K562 (cell line): ENCODE results near the gene ANKRD34A. TPM values are rescaled to one million over a fixed set of nuclear protein-coding genes. Genes with fewer than 3 reads are reported as not detected.

Experiments used
- EGR1 ChIP-seq: fragments of 450-650 bp; conservative IDR thresholded peaks from 2 replicates; pipeline ENCODE4 v1.6.1; 2017; ENCODE audit warnings: mild to moderate bottlenecking
- ELF2 ChIP-seq: fragments of 250-450 bp; sonication (Bioruptor Pico); IDR thresholded peaks from 2 replicates; pipeline ENCODE4 v1.5.0; 2021; ENCODE audit warnings: mild to moderate bottlenecking
- GTF2F1 ChIP-seq: IDR thresholded peaks from 2 replicates; pipeline ENCODE4 v1.6.1; 2011; ENCODE audit warnings: low read depth, low read length, improper control_type of control experiment
- HDAC1 ChIP-seq, 2 experiments: fragments of 450-650 bp; IDR thresholded peaks; 2 replicates each; pipeline ENCODE4 v1.6.1; 2016 to 2017; ENCODE audit warnings: inconsistent platforms in 1 of 2, mild to moderate bottlenecking in 1 of 2, moderate library complexity in 1 of 2
- ILF3 ChIP-seq: fragments of 450-650 bp; IDR thresholded peaks from 2 replicates; pipeline ENCODE4 v1.6.1; 2018; ENCODE audit warnings: antibody characterized with exemption, mild to moderate bottlenecking, moderate library complexity, borderline replicate concordance
- KLF10 ChIP-seq: fragments of 250-450 bp; sonication (Bioruptor Pico); IDR thresholded peaks from 2 replicates; pipeline ENCODE4 v1.6.1; 2021; ENCODE audit warnings: matching md5 sums
- MAFG ChIP-seq: fragments of 450-650 bp; conservative IDR thresholded peaks from 2 replicates; pipeline ENCODE4 v1.6.1; 2016; ENCODE audit warnings: missing genetic modification characterization, missing compliant biosample characterization
- NCOA4 ChIP-seq: fragments of 450-650 bp; IDR thresholded peaks from 2 replicates; pipeline ENCODE4 v1.6.1; 2018; ENCODE audit warnings: mild to moderate bottlenecking; ENCODE audit not compliant: partially characterized antibody
- POLR2A ChIP-seq: fragments of 450-650 bp; conservative IDR thresholded peaks from 2 replicates; pipeline ENCODE4 v1.6.1; 2016
- TCF7L2 ChIP-seq: fragments of 150-350 bp; IDR thresholded peaks from 2 replicates; pipeline ENCODE4 v1.6.1; 2016; ENCODE audit warnings: low read depth, mild to moderate bottlenecking, low read length, moderate library complexity
- TOE1 ChIP-seq, 2 experiments: fragments of 450-650 bp in 1 of 2; sonication (generic) in 1 of 2; formaldehyde crosslinking in 1 of 2; IDR thresholded peaks; 2 replicates each; pipeline versions ENCODE4 v1.7.1 to v1.8.0; 2016 to 2022; ENCODE audit warnings: borderline replicate concordance in 2 of 2, mild to moderate bottlenecking in 2 of 2, antibody characterized with exemption in 1 of 2, inconsistent platforms in 1 of 2, low read depth in 1 of 2, missing genetic modification reagents in 1 of 2, moderate library complexity in 1 of 2
- XRCC4 ChIP-seq: IDR thresholded peaks from one replicate; pipeline ENCODE4 v1.6.1; 2011; ENCODE audit not compliant: insufficient read depth, insufficient read length; ENCODE audit errors: extremely low read depth
- ZBTB1 ChIP-seq: sonication (generic); formaldehyde crosslinking; IDR thresholded peaks from 2 replicates; pipeline ENCODE4 v1.8.1; 2023; ENCODE audit warnings: missing genetic modification reagents, low read depth, mild to moderate bottlenecking, borderline replicate concordance
- ZFP36 ChIP-seq: fragments of 150-350 bp; IDR thresholded peaks from 2 replicates; pipeline ENCODE4 v1.6.1; 2018; ENCODE audit warnings: low read length, low read depth; ENCODE audit not compliant: partially characterized antibody
- ZNF146 ChIP-seq: IDR thresholded peaks from one replicate; pipeline ENCODE4 v1.6.1; 2018; ENCODE audit warnings: missing compliant biosample characterization; ENCODE audit not compliant: unreplicated experiment
- ZNF174 ChIP-seq: fragments of 250-450 bp; sonication (Bioruptor Pico); IDR thresholded peaks from 2 replicates; pipeline ENCODE4 v1.4.0; 2020; ENCODE audit warnings: mild to moderate bottlenecking
- polyA plus RNA-seq, 8 experiments: library from polyadenylated mRNA; depleted of rRNA in 4 of 8; stranded (reverse) in 5 of 8; unstranded in 3 of 8; fragments of >200 nt; fragmentation: Nextera tagmentation in 2 of 8; fragmentation: Illumina TruSeq in 1 of 8; extraction: Ambion mirVana in 2 of 8; extraction: Trizol in 1 of 8; gene quantifications; 2 replicates each; pipeline versions ENCODE4 v1.2.1 to v1.2.3, GENCODE V29; 2011 to 2014; ENCODE audit warnings: inconsistent platforms in 1 of 8, missing spikeins in 1 of 8
- total RNA-seq, 7 experiments: library from RNA; depleted of rRNA in 6 of 7; stranded (reverse); fragments of >200 nt in 6 of 7; fragmentation: Illumina TruSeq in 2 of 7; extraction: Trizol in 2 of 7; gene quantifications; 2 replicates each; pipeline versions ENCODE4 v1.2.1 to v1.2.3, GENCODE V29; 2011 to 2021; ENCODE audit warnings: low replicate concordance in 1 of 7
- TF ChIP-seq, protein P1 (sequence below): fragments of 250-450 bp; sonication (Bioruptor Pico); IDR thresholded peaks from 2 replicates; pipeline ENCODE4 v1.9.0; 2021; ENCODE audit warnings: mild to moderate bottlenecking, inconsistent platforms
- TF ChIP-seq, protein P2 (sequence below): fragments of 450-650 bp; formaldehyde crosslinking; IDR thresholded peaks from 2 replicates; pipeline ENCODE4 v1.4.0; 2020; ENCODE audit warnings: mild to moderate bottlenecking, moderate library complexity
- TF ChIP-seq, protein P3 (sequence below): sonication (generic); formaldehyde crosslinking; IDR thresholded peaks from 2 replicates; pipeline ENCODE4 v1.8.0; 2022; ENCODE audit warnings: mild to moderate bottlenecking, missing genetic modification reagents
- TF ChIP-seq, protein P4 (sequence below): fragments of 450-650 bp; conservative IDR thresholded peaks from 2 replicates; pipeline ENCODE4 v1.6.1; 2016; ENCODE audit warnings: missing genetic modification characterization, low read depth, mild to moderate bottlenecking, control low read depth, missing compliant biosample characterization

Gene ANKRD34A
- total and polyA plus RNA-seq, 9 of the 15 experiments (the other 6 are each of a cell fraction or from before 2014, with no cell fraction given), result 0.06 to 1.6 (median 0.43) TPM

DNA sequence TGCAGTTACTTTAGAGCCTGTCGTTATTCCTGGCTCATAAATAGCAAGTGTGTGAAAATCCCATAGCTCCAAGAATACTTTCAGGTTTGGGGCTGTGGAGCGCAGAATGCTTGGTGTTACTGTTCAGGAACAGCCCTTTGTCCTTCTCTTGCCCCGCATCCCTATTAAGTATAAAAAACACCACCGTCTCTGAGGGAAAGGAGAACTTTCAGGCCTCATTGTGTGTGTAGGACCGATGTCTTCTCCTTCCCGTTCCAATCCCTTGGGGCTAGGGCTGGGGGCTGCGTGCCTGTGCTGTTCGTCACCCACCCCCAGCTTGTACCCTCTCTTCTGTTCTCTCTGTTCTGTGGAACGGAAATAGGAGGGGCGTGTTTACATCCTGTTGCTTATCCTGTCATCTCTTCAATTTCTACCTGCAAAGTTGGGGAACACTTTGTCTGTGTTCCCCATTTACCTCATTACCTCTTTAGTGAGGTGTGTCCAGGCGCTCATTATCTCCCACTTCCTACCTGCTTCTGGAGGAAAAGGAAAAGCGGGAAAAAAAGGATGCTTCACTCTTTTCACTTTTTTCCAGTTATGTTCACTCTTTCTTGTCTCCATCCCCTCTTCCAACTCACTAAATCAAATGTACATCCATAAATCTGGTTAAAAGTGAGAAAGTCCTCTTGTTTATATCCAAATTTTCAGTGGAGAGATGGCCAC lies 32.8 kb upstream of the ANKRD34A start (continued):
- TF ChIP-seq, protein P1, sequence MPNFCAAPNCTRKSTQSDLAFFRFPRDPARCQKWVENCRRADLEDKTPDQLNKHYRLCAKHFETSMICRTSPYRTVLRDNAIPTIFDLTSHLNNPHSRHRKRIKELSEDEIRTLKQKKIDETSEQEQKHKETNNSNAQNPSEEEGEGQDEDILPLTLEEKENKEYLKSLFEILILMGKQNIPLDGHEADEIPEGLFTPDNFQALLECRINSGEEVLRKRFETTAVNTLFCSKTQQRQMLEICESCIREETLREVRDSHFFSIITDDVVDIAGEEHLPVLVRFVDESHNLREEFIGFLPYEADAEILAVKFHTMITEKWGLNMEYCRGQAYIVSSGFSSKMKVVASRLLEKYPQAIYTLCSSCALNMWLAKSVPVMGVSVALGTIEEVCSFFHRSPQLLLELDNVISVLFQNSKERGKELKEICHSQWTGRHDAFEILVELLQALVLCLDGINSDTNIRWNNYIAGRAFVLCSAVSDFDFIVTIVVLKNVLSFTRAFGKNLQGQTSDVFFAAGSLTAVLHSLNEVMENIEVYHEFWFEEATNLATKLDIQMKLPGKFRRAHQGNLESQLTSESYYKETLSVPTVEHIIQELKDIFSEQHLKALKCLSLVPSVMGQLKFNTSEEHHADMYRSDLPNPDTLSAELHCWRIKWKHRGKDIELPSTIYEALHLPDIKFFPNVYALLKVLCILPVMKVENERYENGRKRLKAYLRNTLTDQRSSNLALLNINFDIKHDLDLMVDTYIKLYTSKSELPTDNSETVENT, result no peak
- TF ChIP-seq TOE1 (IDR thresholded peaks at IDR 0.05; ENCODE audit: borderline replicate concordance), result no peak; the same call in 1 of the 2 replicates
- TF ChIP-seq TOE1 (CRISPR knock-in tag; IDR thresholded peaks at IDR 0.05; ENCODE audit: borderline replicate concordance, low read depth), result no peak
- TF ChIP-seq MAFG (tag), result no peak
- TF ChIP-seq ZFP36, result peak; percentile 17
- TF ChIP-seq HDAC1 (IDR thresholded peaks at IDR 0.05), result peak in 1 of 2 experiments; percentile 48; a peak in 1 of 4 replicates
- TF ChIP-seq EGR1, result 0 out of 2 replicates have a peak, but pooled peaks have one; percentile 31
- TF ChIP-seq ZNF174 (CRISPR knock-in tag), result no peak
- no peak for TF ChIP-seq ZBTB1 (CRISPR knock-in tag)
- TF ChIP-seq POLR2A, result no peak; the same call in 1 of the 2 replicates
- no peak for TF ChIP-seq ZNF146 (CRISPR knock-in tag)
- TF ChIP-seq, protein P2, sequence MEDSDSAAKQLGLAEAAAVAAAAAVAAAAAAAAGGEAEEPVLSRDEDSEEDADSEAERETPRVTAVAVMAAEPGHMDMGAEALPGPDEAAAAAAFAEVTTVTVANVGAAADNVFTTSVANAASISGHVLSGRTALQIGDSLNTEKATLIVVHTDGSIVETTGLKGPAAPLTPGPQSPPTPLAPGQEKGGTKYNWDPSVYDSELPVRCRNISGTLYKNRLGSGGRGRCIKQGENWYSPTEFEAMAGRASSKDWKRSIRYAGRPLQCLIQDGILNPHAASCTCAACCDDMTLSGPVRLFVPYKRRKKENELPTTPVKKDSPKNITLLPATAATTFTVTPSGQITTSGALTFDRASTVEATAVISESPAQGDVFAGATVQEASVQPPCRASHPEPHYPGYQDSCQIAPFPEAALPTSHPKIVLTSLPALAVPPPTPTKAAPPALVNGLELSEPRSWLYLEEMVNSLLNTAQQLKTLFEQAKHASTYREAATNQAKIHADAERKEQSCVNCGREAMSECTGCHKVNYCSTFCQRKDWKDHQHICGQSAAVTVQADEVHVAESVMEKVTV (CRISPR knock-in tag), result no peak
- TF ChIP-seq NCOA4, result no peak
- TF ChIP-seq XRCC4, result no peak
- no peak for TF ChIP-seq KLF10 (CRISPR knock-in tag)
- TF ChIP-seq, protein P3, sequence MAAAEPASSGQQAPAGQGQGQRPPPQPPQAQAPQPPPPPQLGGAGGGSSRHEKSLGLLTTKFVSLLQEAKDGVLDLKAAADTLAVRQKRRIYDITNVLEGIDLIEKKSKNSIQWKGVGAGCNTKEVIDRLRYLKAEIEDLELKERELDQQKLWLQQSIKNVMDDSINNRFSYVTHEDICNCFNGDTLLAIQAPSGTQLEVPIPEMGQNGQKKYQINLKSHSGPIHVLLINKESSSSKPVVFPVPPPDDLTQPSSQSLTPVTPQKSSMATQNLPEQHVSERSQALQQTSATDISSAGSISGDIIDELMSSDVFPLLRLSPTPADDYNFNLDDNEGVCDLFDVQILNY, result no peak
- no peak for TF ChIP-seq ILF3
- TF ChIP-seq, protein P4, sequence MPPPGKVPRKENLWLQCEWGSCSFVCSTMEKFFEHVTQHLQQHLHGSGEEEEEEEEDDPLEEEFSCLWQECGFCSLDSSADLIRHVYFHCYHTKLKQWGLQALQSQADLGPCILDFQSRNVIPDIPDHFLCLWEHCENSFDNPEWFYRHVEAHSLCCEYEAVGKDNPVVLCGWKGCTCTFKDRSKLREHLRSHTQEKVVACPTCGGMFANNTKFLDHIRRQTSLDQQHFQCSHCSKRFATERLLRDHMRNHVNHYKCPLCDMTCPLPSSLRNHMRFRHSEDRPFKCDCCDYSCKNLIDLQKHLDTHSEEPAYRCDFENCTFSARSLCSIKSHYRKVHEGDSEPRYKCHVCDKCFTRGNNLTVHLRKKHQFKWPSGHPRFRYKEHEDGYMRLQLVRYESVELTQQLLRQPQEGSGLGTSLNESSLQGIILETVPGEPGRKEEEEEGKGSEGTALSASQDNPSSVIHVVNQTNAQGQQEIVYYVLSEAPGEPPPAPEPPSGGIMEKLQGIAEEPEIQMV (tag), result no peak
- TF ChIP-seq GTF2F1, result no peak
- TF ChIP-seq ELF2 (CRISPR knock-in tag), result 0 out of 2 replicates have a peak, but pooled peaks have one; percentile 8
- TF ChIP-seq TCF7L2, result no peak
